Measurements from ENCODE around the gene TBXAS1.

DNA sequence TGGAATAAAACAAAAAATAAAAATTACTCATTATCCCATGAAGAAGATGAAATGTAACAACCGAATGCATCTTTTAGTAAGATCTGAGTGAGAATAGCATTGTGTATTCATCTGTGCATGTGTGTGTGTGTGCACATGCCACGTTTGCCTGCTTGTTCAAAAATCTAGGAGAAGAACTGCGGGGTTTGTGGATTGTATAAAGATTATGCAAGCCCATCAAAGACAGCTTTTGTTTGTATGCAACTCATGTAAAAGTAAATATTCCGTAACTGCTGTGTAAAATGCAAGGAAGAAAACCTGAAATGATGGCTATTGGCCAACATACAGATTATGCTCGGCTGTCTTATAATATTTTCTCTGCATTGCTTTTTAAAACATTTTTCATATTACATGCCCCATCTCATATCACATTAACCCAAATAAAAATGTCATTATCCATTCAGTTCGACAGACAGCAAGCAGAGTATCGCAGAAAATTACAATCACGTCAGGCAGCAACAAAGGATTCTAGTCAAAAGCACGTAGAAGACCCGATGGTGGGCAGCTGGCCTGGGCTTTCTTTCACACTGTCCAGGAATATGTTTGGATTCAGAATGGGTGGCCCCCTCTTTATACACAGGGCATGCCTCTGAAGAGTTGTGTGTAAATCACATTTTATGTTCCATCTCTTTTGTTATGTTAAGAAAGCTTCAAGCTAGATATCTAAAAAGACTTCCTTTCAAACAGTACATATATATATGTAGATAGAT lies 119.7 kb downstream of the TBXAS1 start:
- TF ChIP-seq, protein P1, sequence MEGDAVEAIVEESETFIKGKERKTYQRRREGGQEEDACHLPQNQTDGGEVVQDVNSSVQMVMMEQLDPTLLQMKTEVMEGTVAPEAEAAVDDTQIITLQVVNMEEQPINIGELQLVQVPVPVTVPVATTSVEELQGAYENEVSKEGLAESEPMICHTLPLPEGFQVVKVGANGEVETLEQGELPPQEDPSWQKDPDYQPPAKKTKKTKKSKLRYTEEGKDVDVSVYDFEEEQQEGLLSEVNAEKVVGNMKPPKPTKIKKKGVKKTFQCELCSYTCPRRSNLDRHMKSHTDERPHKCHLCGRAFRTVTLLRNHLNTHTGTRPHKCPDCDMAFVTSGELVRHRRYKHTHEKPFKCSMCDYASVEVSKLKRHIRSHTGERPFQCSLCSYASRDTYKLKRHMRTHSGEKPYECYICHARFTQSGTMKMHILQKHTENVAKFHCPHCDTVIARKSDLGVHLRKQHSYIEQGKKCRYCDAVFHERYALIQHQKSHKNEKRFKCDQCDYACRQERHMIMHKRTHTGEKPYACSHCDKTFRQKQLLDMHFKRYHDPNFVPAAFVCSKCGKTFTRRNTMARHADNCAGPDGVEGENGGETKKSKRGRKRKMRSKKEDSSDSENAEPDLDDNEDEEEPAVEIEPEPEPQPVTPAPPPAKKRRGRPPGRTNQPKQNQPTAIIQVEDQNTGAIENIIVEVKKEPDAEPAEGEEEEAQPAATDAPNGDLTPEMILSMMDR (IDR thresholded peaks at IDR 0.05; ENCODE audit: low read depth, low read length, poor library complexity, severe bottlenecking): no peak
- no peak for TF ChIP-seq EZH2phosphoT487 (IDR thresholded peaks at IDR 0.05; ENCODE audit: borderline replicate concordance, low read length)

Data from DOHH2 (cell line).